ENCODE results near the gene LYZL1. TPM values are rescaled to one million over a fixed set of nuclear protein-coding genes. Genes with fewer than 3 reads are reported as not detected.
"Not testable (repeated sequence)": the region's sequence is repeated elsewhere in the genome, so short reads cannot be mapped to it uniquely, and the experiment has no call there.

Gene LYZL1
- total RNA-seq, 1 experiment from 2014 or later, result not detected

DNA sequence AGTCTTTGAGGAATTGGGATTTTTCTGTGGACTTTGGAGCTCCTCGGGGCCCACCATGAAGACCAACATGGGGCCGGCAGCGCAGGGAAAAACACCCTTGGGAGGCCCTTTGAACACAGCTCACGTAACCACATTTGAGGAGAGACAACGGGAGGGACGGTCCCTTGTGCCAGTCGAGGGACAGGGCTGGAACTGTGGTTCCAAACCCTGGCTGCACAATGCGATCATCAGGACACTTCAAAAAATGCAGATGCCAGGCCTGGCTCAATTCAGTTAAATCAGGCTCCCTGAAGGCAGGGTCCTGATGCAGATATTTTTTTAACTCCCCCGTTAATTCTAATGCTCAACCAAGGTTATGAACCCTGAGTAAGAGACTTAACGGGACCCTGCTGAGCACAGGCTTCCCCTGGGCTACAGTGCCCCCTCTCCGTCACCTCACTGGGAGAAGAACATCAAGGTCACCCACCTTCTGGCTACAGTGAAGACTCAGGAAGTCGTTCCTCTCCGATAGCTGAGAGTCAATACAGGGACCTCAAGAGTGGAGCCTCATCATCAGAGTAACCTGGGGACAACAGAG lies 30.4 kb downstream of the LYZL1 start (continued):
- TF ChIP-seq, protein P1, sequence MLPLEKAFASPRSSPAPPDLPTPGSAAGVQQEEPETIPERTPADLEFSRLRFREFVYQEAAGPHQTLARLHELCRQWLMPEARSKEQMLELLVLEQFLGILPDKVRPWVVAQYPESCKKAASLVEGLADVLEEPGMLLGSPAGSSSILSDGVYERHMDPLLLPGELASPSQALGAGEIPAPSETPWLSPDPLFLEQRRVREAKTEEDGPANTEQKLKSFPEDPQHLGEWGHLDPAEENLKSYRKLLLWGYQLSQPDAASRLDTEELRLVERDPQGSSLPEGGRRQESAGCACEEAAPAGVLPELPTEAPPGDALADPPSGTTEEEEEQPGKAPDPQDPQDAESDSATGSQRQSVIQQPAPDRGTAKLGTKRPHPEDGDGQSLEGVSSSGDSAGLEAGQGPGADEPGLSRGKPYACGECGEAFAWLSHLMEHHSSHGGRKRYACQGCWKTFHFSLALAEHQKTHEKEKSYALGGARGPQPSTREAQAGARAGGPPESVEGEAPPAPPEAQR (CRISPR knock-in tag; IDR thresholded peaks at IDR 0.05), result no peak
- no peak for TF ChIP-seq ZNF232 (CRISPR knock-in tag; IDR thresholded peaks at IDR 0.05)
- TF ChIP-seq NFYB (CRISPR knock-in tag; conservative IDR thresholded peaks at IDR 0.05; ENCODE audit: low read depth), result no peak
- no peak for TF ChIP-seq SMAD3 (CRISPR knock-in tag; IDR thresholded peaks at IDR 0.05; ENCODE audit: borderline replicate concordance)

DNA sequence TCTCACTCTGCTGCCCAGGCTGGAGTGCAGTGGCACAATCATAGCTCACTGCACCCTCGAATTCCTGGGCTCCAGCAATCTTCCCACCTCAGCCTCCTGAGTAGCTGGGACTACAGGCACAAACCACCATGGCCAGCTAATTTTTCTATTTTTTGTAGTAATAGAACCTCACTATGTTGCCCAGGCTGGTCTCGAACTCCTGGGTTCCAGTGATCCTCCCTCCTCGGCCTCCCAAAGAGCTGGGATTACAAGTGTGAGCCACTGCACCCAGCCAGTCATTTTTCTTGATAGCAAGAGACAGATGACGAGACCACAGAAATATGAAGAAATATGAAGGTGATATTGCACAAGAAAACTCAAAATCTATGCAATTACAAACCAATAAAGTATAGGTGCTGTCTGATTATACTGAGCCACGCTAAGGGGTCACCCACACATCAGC lies 31.8 kb downstream of the LYZL1 start:
- not testable (repeated sequence) for ATAC-seq

DNA sequence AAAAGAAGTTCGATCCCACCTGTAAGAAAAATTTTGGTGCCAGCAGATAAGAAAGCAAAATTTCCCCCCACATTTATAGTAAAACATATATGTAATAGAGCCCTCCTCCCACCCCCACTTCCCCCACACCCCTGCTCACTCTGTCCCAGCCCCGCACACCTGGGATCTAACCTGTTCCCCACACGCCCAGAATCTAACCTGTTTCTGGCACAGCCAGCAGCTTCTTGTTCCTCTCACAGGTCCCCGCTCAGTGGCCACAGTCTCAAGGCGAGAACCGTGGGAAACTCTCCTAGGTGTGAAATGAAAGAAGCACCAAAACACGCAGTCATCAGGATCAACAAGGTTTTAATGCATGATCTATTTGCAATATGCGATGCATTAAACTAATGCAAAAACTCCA lies 32.8 kb downstream of the LYZL1 start:
- no peaks in the 10 kb centered on the region; the same call in 1 of the 2 replicates for H3K27me3 Mint-ChIP-seq (ENCODE audit: low read depth)
- no peaks in the 10 kb centered on the region for H3K9me3 Mint-ChIP-seq
- CTCF ChIA-PET, result no interaction called here
- TF ChIP-seq, protein P2, sequence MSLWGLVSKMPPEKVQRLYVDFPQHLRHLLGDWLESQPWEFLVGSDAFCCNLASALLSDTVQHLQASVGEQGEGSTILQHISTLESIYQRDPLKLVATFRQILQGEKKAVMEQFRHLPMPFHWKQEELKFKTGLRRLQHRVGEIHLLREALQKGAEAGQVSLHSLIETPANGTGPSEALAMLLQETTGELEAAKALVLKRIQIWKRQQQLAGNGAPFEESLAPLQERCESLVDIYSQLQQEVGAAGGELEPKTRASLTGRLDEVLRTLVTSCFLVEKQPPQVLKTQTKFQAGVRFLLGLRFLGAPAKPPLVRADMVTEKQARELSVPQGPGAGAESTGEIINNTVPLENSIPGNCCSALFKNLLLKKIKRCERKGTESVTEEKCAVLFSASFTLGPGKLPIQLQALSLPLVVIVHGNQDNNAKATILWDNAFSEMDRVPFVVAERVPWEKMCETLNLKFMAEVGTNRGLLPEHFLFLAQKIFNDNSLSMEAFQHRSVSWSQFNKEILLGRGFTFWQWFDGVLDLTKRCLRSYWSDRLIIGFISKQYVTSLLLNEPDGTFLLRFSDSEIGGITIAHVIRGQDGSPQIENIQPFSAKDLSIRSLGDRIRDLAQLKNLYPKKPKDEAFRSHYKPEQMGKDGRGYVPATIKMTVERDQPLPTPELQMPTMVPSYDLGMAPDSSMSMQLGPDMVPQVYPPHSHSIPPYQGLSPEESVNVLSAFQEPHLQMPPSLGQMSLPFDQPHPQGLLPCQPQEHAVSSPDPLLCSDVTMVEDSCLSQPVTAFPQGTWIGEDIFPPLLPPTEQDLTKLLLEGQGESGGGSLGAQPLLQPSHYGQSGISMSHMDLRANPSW (CRISPR knock-in tag; conservative IDR thresholded peaks at IDR 0.05; ENCODE audit: low read depth), result no peak
- TF ChIP-seq ATF1 (CRISPR knock-in tag; IDR thresholded peaks at IDR 0.05) (no peak), NR2C2 (CRISPR knock-in tag; IDR thresholded peaks at IDR 0.05) (no peak), ZNF219 (CRISPR knock-in tag; IDR thresholded peaks at IDR 0.05; ENCODE audit: borderline replicate concordance) (no peak), SP1 (CRISPR knock-in tag; conservative IDR thresholded peaks at IDR 0.05) (no peak), GRHL2 (CRISPR knock-in tag; IDR thresholded peaks at IDR 0.05; ENCODE audit: insufficient replicate concordance, severe bottlenecking) (no peak), ZNF671 (CRISPR knock-in tag; IDR thresholded peaks at IDR 0.05) (no peak), ETV6 (CRISPR knock-in tag; IDR thresholded peaks at IDR 0.05) (no peak), SMAD3 (CRISPR knock-in tag; IDR thresholded peaks at IDR 0.05; ENCODE audit: borderline replicate concordance) (no peak), MYBL2 (CRISPR knock-in tag; IDR thresholded peaks at IDR 0.05) (no peak), ELF4 (CRISPR knock-in tag; IDR thresholded peaks at IDR 0.05; ENCODE audit: low read depth) (no peak)
- TF ChIP-seq, protein P3, sequence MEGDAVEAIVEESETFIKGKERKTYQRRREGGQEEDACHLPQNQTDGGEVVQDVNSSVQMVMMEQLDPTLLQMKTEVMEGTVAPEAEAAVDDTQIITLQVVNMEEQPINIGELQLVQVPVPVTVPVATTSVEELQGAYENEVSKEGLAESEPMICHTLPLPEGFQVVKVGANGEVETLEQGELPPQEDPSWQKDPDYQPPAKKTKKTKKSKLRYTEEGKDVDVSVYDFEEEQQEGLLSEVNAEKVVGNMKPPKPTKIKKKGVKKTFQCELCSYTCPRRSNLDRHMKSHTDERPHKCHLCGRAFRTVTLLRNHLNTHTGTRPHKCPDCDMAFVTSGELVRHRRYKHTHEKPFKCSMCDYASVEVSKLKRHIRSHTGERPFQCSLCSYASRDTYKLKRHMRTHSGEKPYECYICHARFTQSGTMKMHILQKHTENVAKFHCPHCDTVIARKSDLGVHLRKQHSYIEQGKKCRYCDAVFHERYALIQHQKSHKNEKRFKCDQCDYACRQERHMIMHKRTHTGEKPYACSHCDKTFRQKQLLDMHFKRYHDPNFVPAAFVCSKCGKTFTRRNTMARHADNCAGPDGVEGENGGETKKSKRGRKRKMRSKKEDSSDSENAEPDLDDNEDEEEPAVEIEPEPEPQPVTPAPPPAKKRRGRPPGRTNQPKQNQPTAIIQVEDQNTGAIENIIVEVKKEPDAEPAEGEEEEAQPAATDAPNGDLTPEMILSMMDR (IDR thresholded peaks at IDR 0.05), result no peak
- TF ChIP-seq, protein P4, sequence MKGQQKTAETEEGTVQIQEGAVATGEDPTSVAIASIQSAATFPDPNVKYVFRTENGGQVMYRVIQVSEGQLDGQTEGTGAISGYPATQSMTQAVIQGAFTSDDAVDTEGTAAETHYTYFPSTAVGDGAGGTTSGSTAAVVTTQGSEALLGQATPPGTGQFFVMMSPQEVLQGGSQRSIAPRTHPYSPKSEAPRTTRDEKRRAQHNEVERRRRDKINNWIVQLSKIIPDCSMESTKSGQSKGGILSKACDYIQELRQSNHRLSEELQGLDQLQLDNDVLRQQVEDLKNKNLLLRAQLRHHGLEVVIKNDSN (CRISPR knock-in tag; IDR thresholded peaks at IDR 0.05), result no peak
- TF ChIP-seq, protein P5, sequence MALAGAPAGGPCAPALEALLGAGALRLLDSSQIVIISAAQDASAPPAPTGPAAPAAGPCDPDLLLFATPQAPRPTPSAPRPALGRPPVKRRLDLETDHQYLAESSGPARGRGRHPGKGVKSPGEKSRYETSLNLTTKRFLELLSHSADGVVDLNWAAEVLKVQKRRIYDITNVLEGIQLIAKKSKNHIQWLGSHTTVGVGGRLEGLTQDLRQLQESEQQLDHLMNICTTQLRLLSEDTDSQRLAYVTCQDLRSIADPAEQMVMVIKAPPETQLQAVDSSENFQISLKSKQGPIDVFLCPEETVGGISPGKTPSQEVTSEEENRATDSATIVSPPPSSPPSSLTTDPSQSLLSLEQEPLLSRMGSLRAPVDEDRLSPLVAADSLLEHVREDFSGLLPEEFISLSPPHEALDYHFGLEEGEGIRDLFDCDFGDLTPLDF (CRISPR knock-in tag; IDR thresholded peaks at IDR 0.05), result no peak
- TF ChIP-seq, protein P6, sequence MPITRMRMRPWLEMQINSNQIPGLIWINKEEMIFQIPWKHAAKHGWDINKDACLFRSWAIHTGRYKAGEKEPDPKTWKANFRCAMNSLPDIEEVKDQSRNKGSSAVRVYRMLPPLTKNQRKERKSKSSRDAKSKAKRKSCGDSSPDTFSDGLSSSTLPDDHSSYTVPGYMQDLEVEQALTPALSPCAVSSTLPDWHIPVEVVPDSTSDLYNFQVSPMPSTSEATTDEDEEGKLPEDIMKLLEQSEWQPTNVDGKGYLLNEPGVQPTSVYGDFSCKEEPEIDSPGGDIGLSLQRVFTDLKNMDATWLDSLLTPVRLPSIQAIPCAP (CRISPR knock-in tag; IDR thresholded peaks at IDR 0.05), result no peak
- TF ChIP-seq, protein P7, sequence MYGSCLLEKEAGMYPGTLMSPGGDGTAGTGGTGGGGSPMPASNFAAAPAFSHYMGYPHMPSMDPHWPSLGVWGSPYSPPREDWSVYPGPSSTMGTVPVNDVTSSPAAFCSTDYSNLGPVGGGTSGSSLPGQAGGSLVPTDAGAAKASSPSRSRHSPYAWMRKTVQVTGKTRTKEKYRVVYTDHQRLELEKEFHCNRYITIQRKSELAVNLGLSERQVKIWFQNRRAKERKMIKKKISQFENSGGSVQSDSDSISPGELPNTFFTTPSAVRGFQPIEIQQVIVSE (CRISPR knock-in tag; IDR thresholded peaks at IDR 0.05; ENCODE audit: borderline replicate concordance), result no peak
- TF ChIP-seq, protein P8, sequence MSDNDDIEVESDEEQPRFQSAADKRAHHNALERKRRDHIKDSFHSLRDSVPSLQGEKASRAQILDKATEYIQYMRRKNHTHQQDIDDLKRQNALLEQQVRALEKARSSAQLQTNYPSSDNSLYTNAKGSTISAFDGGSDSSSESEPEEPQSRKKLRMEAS (CRISPR knock-in tag; IDR thresholded peaks at IDR 0.05), result no peak
- no peak overlapping the region for H3K4me3 Mint-ChIP-seq
- H3K27ac Mint-ChIP-seq, result peak overlapping the region; percentile 29; the same call in 1 of the 2 replicates
- no peak for DNase-seq (ENCODE audit: low spot score)
- H3K4me1 Mint-ChIP-seq, result peaks cover 37% of the 10 kb centered on the region
- H3K36me3 Mint-ChIP-seq, result no peaks in the 10 kb centered on the region
- POLR2A ChIA-PET, result no interaction called here
- no peak for ATAC-seq

More for the DNA sequence above, 31.8 kb downstream of the LYZL1 start:
- H3K4me1 Mint-ChIP-seq, result peaks cover 37% of the 10 kb centered on the region
- H3K27ac Mint-ChIP-seq; H3K4me3 Mint-ChIP-seq; POLR2A ChIA-PET; DNase-seq (ENCODE audit: low spot score); H3K36me3 Mint-ChIP-seq; H3K9me3 Mint-ChIP-seq; H3K27me3 Mint-ChIP-seq (ENCODE audit: low read depth): not testable (repeated sequence)
- 0 out of 2 replicates have a peak, but pooled peaks have one; percentile 25 for TF ChIP-seq ZNF121 (CRISPR knock-in tag; IDR thresholded peaks at IDR 0.05)
- CTCF ChIA-PET, result interaction anchor here (1.9 kb wide), 1 partner anchor 16 kb away, joined by 5 read pairs; no protein-coding TSS in a partner anchor
